ENCODE results near the gene ARPC3.
A peak's percentile ranks its signal among the peaks of the same experiment; 100 is the strongest.
"Not testable (repeated sequence)": the region's sequence is repeated elsewhere in the genome, so short reads cannot be mapped to it uniquely, and the experiment has no call there.

Gene ARPC3

DNA sequence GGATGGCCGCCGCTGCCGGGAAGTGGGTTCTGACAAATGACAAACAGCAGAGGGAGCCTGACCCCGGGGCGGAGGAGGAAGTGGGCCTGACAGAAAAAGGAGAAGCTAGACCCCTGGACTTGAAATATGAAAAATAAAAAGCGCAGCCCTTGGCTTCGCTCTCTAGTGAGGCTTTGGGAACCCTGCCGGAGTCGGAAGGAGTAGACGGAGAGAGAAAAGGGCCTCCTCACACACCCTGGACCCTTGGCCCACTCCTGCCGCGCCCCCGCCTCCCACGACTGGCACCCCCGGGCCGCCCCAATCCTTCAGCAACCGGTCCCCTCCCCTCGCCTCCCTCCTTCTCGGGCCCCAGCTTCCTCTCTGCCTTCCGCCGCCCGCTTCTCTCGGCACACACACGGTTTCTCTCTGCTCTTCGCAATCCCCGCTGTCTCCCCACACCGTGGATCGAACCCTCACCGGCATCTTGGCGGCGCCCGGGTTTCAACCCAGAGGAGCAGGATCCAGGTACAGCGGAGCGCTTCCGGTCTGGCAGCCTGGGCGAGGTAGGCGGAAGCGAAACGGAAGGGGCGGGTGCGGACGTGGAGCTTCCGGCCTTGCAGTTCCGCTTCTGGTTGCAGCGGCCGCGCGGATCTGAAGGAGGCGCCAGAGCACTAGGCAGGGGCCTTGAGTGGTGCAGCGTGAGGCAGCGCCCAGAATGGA, at the start of gene ARPC3:
TSS of gene ARPC3 (minus strand) at position 539 of the 699 bp plus-strand sequence. CDS start at position 462, 77 bp downstream.
- Mint-ChIP-seq H3K4me3 (peak within 1 kb of the TSS; percentile 99), H3K27me3 (no peaks in the 10 kb centered on the region), H3K27ac (peak within 1 kb of the TSS; percentile 98), H3K9me3 (no peaks in the 10 kb centered on the region), H3K36me3 (peaks cover 27% of the 10 kb centered on the region), H3K4me1 (peaks cover 44% of the 10 kb centered on the region)
- peak; percentile 98 for ATAC-seq

DNA sequence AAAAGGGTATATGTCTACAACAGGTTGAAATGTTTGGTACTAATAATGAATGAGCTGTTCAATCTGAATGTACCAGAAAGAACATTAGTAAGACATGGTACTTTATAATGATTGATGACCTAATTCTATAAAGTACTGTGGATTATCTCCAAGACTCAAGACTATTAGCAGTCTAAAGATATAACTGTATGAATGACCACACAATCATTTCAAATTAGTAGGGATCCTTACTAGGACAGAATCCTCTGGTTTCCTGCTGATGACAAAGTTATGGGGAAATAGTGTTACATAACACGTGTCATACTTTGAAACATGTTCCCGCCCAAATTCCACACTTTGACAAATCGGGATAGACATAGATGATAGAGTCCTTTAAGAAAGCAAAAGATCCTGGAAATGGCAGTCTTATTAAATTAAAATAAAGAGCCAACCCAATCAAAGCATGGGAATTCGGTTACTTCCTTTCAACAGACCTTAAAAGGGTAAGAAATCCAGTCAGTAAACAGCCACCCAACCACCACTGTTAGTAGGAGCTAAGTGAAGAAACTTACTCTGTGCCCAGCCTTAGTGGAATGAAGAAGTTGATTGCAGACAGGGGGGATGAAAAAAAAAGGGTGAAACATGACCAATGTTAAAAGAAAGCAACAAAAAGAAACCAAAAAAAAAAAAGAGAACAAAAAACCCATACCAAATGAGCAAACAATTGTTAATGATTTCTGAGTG, 49.0 kb upstream of the ARPC3 start:
- no peaks in the 10 kb centered on the region for H3K9me3 Mint-ChIP-seq
- H3K36me3 Mint-ChIP-seq: peaks cover 13% of the 10 kb centered on the region
- no peaks in the 10 kb centered on the region for H3K27me3 Mint-ChIP-seq
- peak overlapping the region; percentile 54 for H3K27ac Mint-ChIP-seq
- peaks cover 28% of the 10 kb centered on the region for H3K4me1 Mint-ChIP-seq
- no peak overlapping the region for H3K4me3 Mint-ChIP-seq
- ATAC-seq: no peak

- peaks cover 9% of the 10 kb centered on the region for H3K4me1 Mint-ChIP-seq
- ATAC-seq: no peak
- no peak overlapping the region for H3K27ac Mint-ChIP-seq
- H3K4me3 Mint-ChIP-seq: no peak overlapping the region
- H3K27me3 Mint-ChIP-seq: no peaks in the 10 kb centered on the region
- peaks cover 19% of the 10 kb centered on the region for H3K36me3 Mint-ChIP-seq
- no peaks in the 10 kb centered on the region for H3K9me3 Mint-ChIP-seq
Measured at GRCh38 chr12:110475426-110475825, 25.3 kb upstream of the ARPC3 start.

- H3K27ac Mint-ChIP-seq: peak within 1 kb of the TSS; percentile 86
- H3K9me3 Mint-ChIP-seq: no peaks in the 10 kb centered on the region
- H3K4me1 Mint-ChIP-seq: peaks cover 36% of the 10 kb centered on the region
- ATAC-seq: peak; percentile 93
- no peaks in the 10 kb centered on the region for H3K27me3 Mint-ChIP-seq
- H3K36me3 Mint-ChIP-seq: peaks cover 11% of the 10 kb centered on the region
- H3K4me3 Mint-ChIP-seq: peak within 1 kb of the TSS; percentile 93
Measured at GRCh38 chr12:110468214-110469048, 18.3 kb upstream of the ARPC3 start, which contains the start of the genes FAM216A and GPN3. Gene FAM216A, plus strand, starts transcription at chr12:110468845. Its CDS starts 31 bp downstream, at chr12:110468876. Gene GPN3, minus strand, starts transcription at chr12:110468257. Its CDS starts 54 bp downstream, at chr12:110468203.

- Mint-ChIP-seq H3K9me3 (no peaks in the 10 kb centered on the region), H3K36me3 (peaks cover 11% of the 10 kb centered on the region), H3K4me1 (peaks cover 36% of the 10 kb centered on the region), H3K27ac (peak overlapping the region; percentile 86), H3K27me3 (no peaks in the 10 kb centered on the region), H3K4me3 (peak overlapping the region; percentile 93)
- no peak for ATAC-seq
Measured at GRCh38 chr12:110467847-110468213, 17.7 kb upstream of the ARPC3 start.

GRCh38 chr12:110466791-110467190, 16.7 kb upstream of the ARPC3 start:
- H3K27me3 Mint-ChIP-seq: no peaks in the 10 kb centered on the region
- H3K36me3 Mint-ChIP-seq: peaks cover 18% of the 10 kb centered on the region
- H3K4me1 Mint-ChIP-seq: peaks cover 44% of the 10 kb centered on the region
- no peak for ATAC-seq
- no peak overlapping the region for H3K27ac Mint-ChIP-seq
- no peaks in the 10 kb centered on the region for H3K9me3 Mint-ChIP-seq
- H3K4me3 Mint-ChIP-seq: peak overlapping the region; percentile 93

- H3K9me3 Mint-ChIP-seq, H3K4me3 Mint-ChIP-seq, ATAC-seq, H3K27me3 Mint-ChIP-seq, H3K27ac Mint-ChIP-seq: not testable (repeated sequence)
- Mint-ChIP-seq H3K36me3 (peaks cover 26% of the 10 kb centered on the region), H3K4me1 (peaks cover 39% of the 10 kb centered on the region)
Measured at GRCh38 chr12:110465765-110466164, 15.6 kb upstream of the ARPC3 start.

DNA sequence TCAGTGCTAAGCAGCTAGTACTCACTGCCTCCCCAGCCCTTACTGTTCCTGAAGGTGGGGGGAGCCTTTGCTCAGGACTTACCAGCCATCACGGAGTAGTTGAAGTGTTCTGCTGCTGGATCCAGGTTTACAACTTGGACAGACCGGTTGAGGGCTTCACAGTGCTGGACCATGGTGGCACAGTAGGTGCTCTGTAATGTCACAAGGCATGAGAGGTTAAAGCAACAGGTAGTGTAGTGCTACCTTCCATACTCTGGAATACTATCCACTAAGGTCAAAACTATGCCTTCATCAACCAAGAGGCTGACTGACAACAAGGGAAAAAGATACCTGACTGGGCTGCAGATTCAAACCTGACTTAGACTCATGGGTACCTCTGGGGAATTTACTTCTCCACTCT, 14.9 kb upstream of the ARPC3 start:
- peaks cover 33% of the 10 kb centered on the region for H3K36me3 Mint-ChIP-seq
- no peak overlapping the region for H3K27ac Mint-ChIP-seq
- peaks cover 33% of the 10 kb centered on the region for H3K4me1 Mint-ChIP-seq
- no peaks in the 10 kb centered on the region for H3K27me3 Mint-ChIP-seq
- H3K4me3 Mint-ChIP-seq: no peak overlapping the region
- no peak for ATAC-seq
- H3K9me3 Mint-ChIP-seq: no peaks in the 10 kb centered on the region

DNA sequence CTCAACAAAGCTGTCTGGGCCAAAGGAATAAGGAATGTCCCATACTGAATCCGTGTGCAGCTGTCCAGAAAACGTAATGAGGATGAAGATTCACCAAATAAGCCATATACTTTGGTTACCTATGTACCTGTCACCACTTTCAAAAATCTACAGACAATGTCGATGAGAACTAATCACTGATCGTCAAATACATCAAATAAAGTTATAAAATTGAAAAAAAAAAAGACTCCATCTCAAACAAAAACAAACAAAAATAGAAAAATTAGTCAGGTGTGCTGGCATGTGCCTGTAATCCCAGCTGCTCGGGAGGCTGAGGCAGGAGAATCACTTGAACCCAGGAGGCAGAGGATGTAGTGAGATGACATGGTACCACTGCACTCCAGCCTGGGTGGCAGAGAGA, 11.1 kb upstream of the ARPC3 start:
- ATAC-seq, H3K4me3 Mint-ChIP-seq, H3K27me3 Mint-ChIP-seq, H3K9me3 Mint-ChIP-seq, H3K27ac Mint-ChIP-seq: not testable (repeated sequence)
- peaks cover 46% of the 10 kb centered on the region for H3K36me3 Mint-ChIP-seq
- peaks cover 25% of the 10 kb centered on the region for H3K4me1 Mint-ChIP-seq

- ATAC-seq: no peak
- Mint-ChIP-seq H3K4me3 (no peak overlapping the region), H3K27ac (peak overlapping the region; percentile 80), H3K36me3 (peaks cover 39% of the 10 kb centered on the region), H3K9me3 (no peaks in the 10 kb centered on the region), H3K4me1 (peaks cover 33% of the 10 kb centered on the region), H3K27me3 (no peaks in the 10 kb centered on the region)
Measured at GRCh38 chr12:110458756-110459155, 8.6 kb upstream of the ARPC3 start.

DNA sequence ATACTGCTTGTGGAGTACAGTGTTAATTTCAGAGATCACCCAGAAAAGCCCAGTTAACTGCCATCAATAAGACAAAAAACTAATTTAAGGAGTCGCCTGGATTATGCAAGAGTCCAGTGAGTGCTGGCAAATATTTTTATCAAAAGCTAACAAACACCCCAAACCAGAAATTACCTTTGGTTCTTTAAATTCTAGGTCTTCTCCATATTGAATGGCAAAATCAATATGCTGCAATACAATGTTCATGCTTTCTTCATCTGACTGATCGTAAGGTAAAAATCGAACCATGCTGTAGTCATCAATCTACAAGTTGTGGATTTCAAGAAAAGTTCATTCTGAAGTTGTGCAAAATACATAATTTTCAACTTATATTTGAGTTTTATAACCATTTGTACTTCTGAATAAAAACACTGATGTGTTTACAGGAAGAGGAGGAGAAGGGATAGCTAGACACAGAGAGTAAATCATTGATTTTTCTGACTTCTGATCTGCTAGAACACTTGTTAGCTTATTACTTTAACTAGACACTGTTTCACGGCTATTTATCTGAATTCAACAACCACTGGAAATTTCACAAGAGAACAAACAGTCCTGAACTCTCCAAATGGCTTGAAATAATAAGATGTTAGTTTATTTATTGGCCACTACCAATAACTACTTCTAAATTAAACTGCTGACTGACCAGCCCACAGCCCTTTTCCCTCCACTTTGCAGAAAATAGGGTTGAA, 3.6 kb upstream of the ARPC3 start:
- Mint-ChIP-seq H3K9me3 (no peaks in the 10 kb centered on the region), H3K27me3 (no peaks in the 10 kb centered on the region), H3K36me3 (peaks cover 15% of the 10 kb centered on the region), H3K4me3 (no peak overlapping the region), H3K4me1 (peaks cover 44% of the 10 kb centered on the region), H3K27ac (no peak overlapping the region)
- ATAC-seq: no peak

GRCh38 chr12:110451263-110451662, 1.1 kb upstream of the ARPC3 start:
- H3K27me3 Mint-ChIP-seq: no peaks in the 10 kb centered on the region
- H3K4me1 Mint-ChIP-seq: peaks cover 47% of the 10 kb centered on the region
- no peak for ATAC-seq
- H3K27ac Mint-ChIP-seq: peak overlapping the region; percentile 98
- H3K4me3 Mint-ChIP-seq: peak overlapping the region; percentile 99
- H3K9me3 Mint-ChIP-seq: no peaks in the 10 kb centered on the region
- peaks cover 21% of the 10 kb centered on the region for H3K36me3 Mint-ChIP-seq

GRCh38 chr12:110444455-110444854, 5.7 kb downstream of the ARPC3 start:
- Mint-ChIP-seq H3K27ac (no peak overlapping the region), H3K4me1 (peaks cover 39% of the 10 kb centered on the region), H3K27me3 (no peaks in the 10 kb centered on the region), H3K9me3 (no peaks in the 10 kb centered on the region), H3K36me3 (peaks cover 27% of the 10 kb centered on the region), H3K4me3 (no peak overlapping the region)
- no peak for ATAC-seq

DNA sequence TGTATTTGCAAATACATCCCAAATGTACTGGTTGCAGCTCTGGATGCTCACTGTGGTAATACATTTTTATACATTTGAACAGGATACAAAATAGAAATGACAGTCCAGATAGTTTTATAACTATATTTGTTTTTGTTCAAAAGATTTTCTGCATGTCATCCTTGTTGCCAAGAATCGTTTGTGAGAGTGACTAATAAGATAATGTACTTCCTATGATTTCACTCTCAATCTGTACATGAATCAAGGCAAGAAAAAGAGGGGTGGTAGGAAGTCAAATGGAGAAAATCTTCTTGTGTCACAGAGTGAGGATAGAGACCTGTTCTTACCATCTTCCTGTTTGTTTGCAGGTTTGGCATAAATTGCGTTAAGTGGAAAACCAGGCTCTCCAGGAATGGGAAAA, 13.9 kb downstream of the ARPC3 start:
- H3K36me3 Mint-ChIP-seq: peaks cover 40% of the 10 kb centered on the region

More for the DNA sequence above, 13.9 kb downstream of the ARPC3 start:
- Mint-ChIP-seq H3K9me3 (no peaks in the 10 kb centered on the region), H3K27ac (no peak overlapping the region), H3K4me3 (no peak overlapping the region), H3K4me1 (peaks cover 4% of the 10 kb centered on the region), H3K27me3 (no peaks in the 10 kb centered on the region)
- no peak for ATAC-seq

Measured in stimulated activated memory B cell treated with anti-CD40 and anti-IgM and Interleukin-4, amounts not matched to agents 10 μg/mL and 1 μg/mL and 100 μg/mL, for 72 hours (primary cell).